IMR-90 (cell line): ENCODE results near the gene DNPH1. TPM values are rescaled to one million over a fixed set of nuclear protein-coding genes. Genes with fewer than 3 reads are reported as not detected.

Source experiments
- ATAC-seq: fragments of 200-7000 bp; cut with Tn5 transposase; 2 replicates; pipeline ENCODE4 v1.9.1; 2020; ENCODE audit warnings: low read depth, mild to moderate bottlenecking, moderate library complexity
- BruUV-seq: library from RNA; stranded (reverse); fragments of 400-500 nt; replicated peaks from 2 replicates; lab custom pipeline; 2021; lab: Mats Ljungman, UMichigan
- CTCF ChIA-PET: fragments of 300-600 bp; formaldehyde crosslinking; extraction: SDS; loops from one replicate; lab custom pipeline; 2021; ENCODE audit warnings: antibody characterized with exemption; lab: Yijun Ruan, JAX
- POLR2A ChIA-PET: fragments of 300-600 bp; sonication (Branson Sonifier 250); formaldehyde crosslinking; loops from one replicate; lab custom pipeline; 2022; ENCODE audit warnings: antibody characterized with exemption; ENCODE audit not compliant: unreplicated experiment; lab: Charles Lee
- DNase-seq: peaks from one replicate; pipeline ENCODE4 v3.0.0; 2013
- H2AFZ ChIP-seq: replicated peaks from 2 replicates; pipeline ENCODE3; 2013; ENCODE audit warnings: low read length, mild to moderate bottlenecking; ENCODE audit not compliant: poor library complexity
- H2AK5ac ChIP-seq: 2 replicates; pipeline ENCODE4 v1.6.1; 2013; ENCODE audit warnings: low read depth, low read length, inconsistent platforms
- H2AK9ac ChIP-seq: replicated peaks from 2 replicates; pipeline ENCODE3; 2013; ENCODE audit warnings: mild to moderate bottlenecking, low read depth, low read length, moderate library complexity; ENCODE audit not compliant: poor library complexity
- H2BK120ac ChIP-seq: 2 replicates; pipeline ENCODE4 v1.6.1; 2013; ENCODE audit warnings: low read depth, low read length, inconsistent platforms
- H2BK15ac ChIP-seq: 3 replicates; pipeline ENCODE4 v1.6.1; 2013; ENCODE audit warnings: low read depth, low read length, inconsistent platforms
- H2BK20ac ChIP-seq: 2 replicates; pipeline ENCODE4 v1.6.1; 2013; ENCODE audit warnings: low read depth, mild to moderate bottlenecking, inconsistent platforms, low read length, moderate library complexity
- H2BK5ac ChIP-seq: 2 replicates; pipeline ENCODE4 v1.6.1; 2013; ENCODE audit warnings: mild to moderate bottlenecking, low read depth, low read length, inconsistent platforms; ENCODE audit not compliant: poor library complexity, severe bottlenecking
- H3K14ac ChIP-seq: replicated peaks from 2 replicates; pipeline ENCODE4 v1.6.1; 2013; ENCODE audit warnings: low read depth, low read length, inconsistent platforms
- H3K18ac ChIP-seq: 2 replicates; pipeline ENCODE4 v1.6.1; 2013; ENCODE audit warnings: low read depth, low read length, control low read depth
- H3K23ac ChIP-seq: 2 replicates; pipeline ENCODE4 v1.6.1; 2013; ENCODE audit warnings: low read depth, low read length, inconsistent platforms
- H3K27ac ChIP-seq: 2 replicates; pipeline ENCODE4 v1.5.1; 2013; ENCODE audit warnings: mild to moderate bottlenecking, control low read depth, low read length; ENCODE audit not compliant: insufficient read depth
- H3K27me3 ChIP-seq: 2 replicates; pipeline ENCODE4 v1.6.1; 2013; ENCODE audit warnings: low read length; ENCODE audit not compliant: control insufficient read depth, insufficient read depth
- H3K36me3 ChIP-seq: 2 replicates; pipeline ENCODE4 v1.6.1; 2013; ENCODE audit warnings: low read length, mixed read lengths; ENCODE audit not compliant: control insufficient read depth, insufficient read depth
- H3K4ac ChIP-seq: 2 replicates; pipeline ENCODE4 v1.6.1; 2013; ENCODE audit warnings: low read depth, low read length, inconsistent platforms
- H3K4me1 ChIP-seq: 2 replicates; pipeline ENCODE4 v1.6.1; 2013; ENCODE audit warnings: low read length, mixed read lengths; ENCODE audit not compliant: control insufficient read depth, insufficient read depth
- H3K4me2 ChIP-seq: 2 replicates; pipeline ENCODE4 v1.6.1; 2013; ENCODE audit warnings: low read depth, mild to moderate bottlenecking, control low read depth, low read length, moderate library complexity
- H3K4me3 ChIP-seq: 2 replicates; pipeline ENCODE4 v1.5.1; 2013; ENCODE audit warnings: low read depth, mild to moderate bottlenecking, control low read depth, low read length, moderate library complexity; ENCODE audit not compliant: insufficient read depth
- H3K56ac ChIP-seq: 2 replicates; pipeline ENCODE4 v1.6.1; 2013; ENCODE audit warnings: low read length, inconsistent platforms; ENCODE audit not compliant: insufficient read depth; ENCODE audit errors: extremely low read depth
- H3K79me1 ChIP-seq, 2 experiments: 2 replicates each; pipeline ENCODE4 v1.6.1; 2013; ENCODE audit warnings: low read length in 2 of 2, inconsistent platforms in 1 of 2, low read depth in 1 of 2
- H3K9ac ChIP-seq: 2 replicates; pipeline ENCODE4 v1.6.1; 2013; ENCODE audit warnings: low read depth, low read length, control low read depth
- H3K9me1 ChIP-seq: 2 replicates; pipeline ENCODE4 v1.6.1; 2013; ENCODE audit warnings: low read length, inconsistent platforms; ENCODE audit not compliant: insufficient read depth
- H3K9me3 ChIP-seq: 2 replicates; pipeline ENCODE4 v1.6.1; 2013; ENCODE audit warnings: low read length; ENCODE audit not compliant: control insufficient read depth, insufficient read depth
- H4K20me1 ChIP-seq: 2 replicates; pipeline ENCODE4 v1.6.1; 2013; ENCODE audit warnings: low read length, inconsistent platforms; ENCODE audit not compliant: insufficient read depth
- H4K5ac ChIP-seq: 2 replicates; pipeline ENCODE4 v1.6.1; 2013; ENCODE audit warnings: mild to moderate bottlenecking, low read depth, low read length, control low read depth
- H4K8ac ChIP-seq, 2 experiments: 2 replicates each; pipeline ENCODE4 v1.6.1; 2013; ENCODE audit warnings: low read depth in 2 of 2, low read length in 2 of 2, control low read depth in 1 of 2, inconsistent platforms in 1 of 2
- H4K91ac ChIP-seq: 2 replicates; pipeline ENCODE4 v1.6.1; 2013; ENCODE audit warnings: low read depth, low read length, inconsistent platforms; ENCODE audit not compliant: insufficient read depth
- BHLHE40 ChIP-seq: fragments of 150-350 bp; IDR thresholded peaks from 2 replicates; pipeline ENCODE4 v1.6.1; 2016; ENCODE audit warnings: mild to moderate bottlenecking, low read depth, low read length
- CHD1 ChIP-seq: IDR thresholded peaks from 2 replicates; pipeline ENCODE4 v1.6.1; 2012; ENCODE audit warnings: low read depth, low read length, improper control_type of control experiment
- ELK1 ChIP-seq: fragments of 150-350 bp; IDR thresholded peaks from 2 replicates; pipeline ENCODE4 v1.6.1; 2016; ENCODE audit warnings: low read depth, mild to moderate bottlenecking, low read length, moderate library complexity, borderline replicate concordance
- FOS ChIP-seq: fragments of 150-350 bp; IDR thresholded peaks from 2 replicates; pipeline ENCODE4 v1.6.1; 2016; ENCODE audit warnings: low read depth, low read length
- MAFK ChIP-seq: IDR thresholded peaks from 2 replicates; pipeline ENCODE4 v1.6.1; 2012; ENCODE audit warnings: low read depth, low read length, improper control_type of control experiment
- MXI1 ChIP-seq: IDR thresholded peaks from 2 replicates; pipeline ENCODE4 v1.6.1; 2012; ENCODE audit warnings: low read depth, mild to moderate bottlenecking, low read length, moderate library complexity, borderline replicate concordance
- NFE2L2 ChIP-seq: fragments of 150-350 bp; IDR thresholded peaks from 2 replicates; pipeline ENCODE4 v1.6.1; 2016; ENCODE audit warnings: low read depth, mild to moderate bottlenecking, low read length
- POLR2A ChIP-seq: IDR thresholded peaks from 2 replicates; pipeline ENCODE4 v1.6.1; 2012; ENCODE audit warnings: mild to moderate bottlenecking, low read depth, low read length
- RAD21 ChIP-seq: IDR thresholded peaks from 2 replicates; pipeline ENCODE4 v1.6.1; 2012; ENCODE audit warnings: low read length, improper control_type of control experiment
- RFX5 ChIP-seq: IDR thresholded peaks from 2 replicates; pipeline ENCODE4 v1.8.0; 2012; ENCODE audit warnings: low read depth, mild to moderate bottlenecking, low read length, moderate library complexity
- SMC3 ChIP-seq: fragments of 150-350 bp; IDR thresholded peaks from 2 replicates; pipeline ENCODE4 v1.6.1; 2016; ENCODE audit warnings: low read depth, mild to moderate bottlenecking, antibody characterized with exemption, low read length, moderate library complexity
- WGBS, 2 experiments: methylation state at CpG; one replicate each; pipeline versions ENCODE4 v1.1.5 to v1.1.7; 2013; ENCODE audit warnings: missing lambda C conversion rate in 2 of 2; ENCODE audit not compliant: insufficient read length in 1 of 2; ENCODE audit errors: extremely low coverage in 2 of 2; 5-methylcytosine and 5-hydroxymethylcytosine counted together
- dilution Hi-C: fragments of 300-500 bp; cut with HindIII; formaldehyde crosslinking; loops from one replicate; pipeline ENCODE4 v1.14.3; 2018; ENCODE audit warnings: low sequenced_read_pairs; ENCODE audit not compliant: unreplicated experiment
- in situ Hi-C: fragments of 300-500 bp; cut with MboI; formaldehyde crosslinking; loops from 3 replicates; pipeline ENCODE4 v1.14.3; 2019; ENCODE audit warnings: low sequenced_read_pairs, inconsistent platforms, mixed read lengths
- intact Hi-C: fragments of 100-400 bp; cut with micrococcal nuclease; formaldehyde crosslinking; loops from 2 replicates; pipeline ENCODE4 v1.10.0; 2022
- polyA plus RNA-seq, 3 experiments: library from polyadenylated mRNA; depleted of rRNA; stranded (reverse); fragments of >200 nt; gene quantifications; 2 replicates each; pipeline ENCODE4 v1.2.3, GENCODE V29; 2012; ENCODE audit warnings: low replicate concordance in 1 of 3
- total RNA-seq: library from RNA; depleted of rRNA; stranded (reverse); fragments of >200 nt; gene quantifications from 2 replicates; pipeline ENCODE4 v1.2.3, GENCODE V29; 2012
- TF ChIP-seq, protein P1 (sequence below): fragments of 150-350 bp; IDR thresholded peaks from 2 replicates; pipeline ENCODE4 v1.6.1; 2017; ENCODE audit warnings: mild to moderate bottlenecking, antibody characterized with exemption, low read length, low read depth

The DNPH1 gene
- total and polyA plus RNA-seq, 2 of the 4 experiments (the other 2 are of a cell fraction): 19.0 to 47.8 TPM

DNA sequence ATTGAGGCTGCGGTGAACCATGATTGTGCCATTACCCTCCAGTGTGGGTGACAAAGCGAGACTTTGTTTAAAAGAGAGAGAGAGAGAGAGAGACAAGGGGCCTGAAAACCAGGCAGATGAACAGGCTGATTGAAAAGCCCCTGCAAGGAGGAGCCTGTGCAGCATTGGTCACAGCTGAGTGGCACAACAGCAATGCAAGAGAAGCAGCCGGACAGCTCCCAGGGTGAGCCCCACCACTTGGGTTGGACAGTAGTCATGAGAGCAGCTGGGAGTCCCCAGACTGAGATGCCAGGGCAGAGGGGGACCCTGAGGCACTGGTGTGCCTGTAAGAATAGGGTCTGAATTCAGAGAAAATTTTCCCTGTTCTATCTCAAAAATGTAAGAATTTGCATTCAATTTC is 10.2 kb downstream of the DNPH1 start:
- H3K36me3 ChIP-seq: peaks cover 49% of the 10 kb centered on the region
- no peak overlapping the region for H2BK120ac ChIP-seq
- dilution Hi-C loops (no loop called here), intact Hi-C loops (no loop called here), in situ Hi-C loops (no loop called here)
- no peak overlapping the region for H4K91ac ChIP-seq
- no peak overlapping the region for H3K4me3 ChIP-seq
- H3K9me1 ChIP-seq: no peaks in the 10 kb centered on the region; the same call in 1 of the 2 replicates
- no peak for TF ChIP-seq MXI1
- no peak for TF ChIP-seq RAD21
- TF ChIP-seq SMC3: no peak
- TF ChIP-seq MAFK: no peak
- no peak for TF ChIP-seq FOS
- TF ChIP-seq, protein P1, sequence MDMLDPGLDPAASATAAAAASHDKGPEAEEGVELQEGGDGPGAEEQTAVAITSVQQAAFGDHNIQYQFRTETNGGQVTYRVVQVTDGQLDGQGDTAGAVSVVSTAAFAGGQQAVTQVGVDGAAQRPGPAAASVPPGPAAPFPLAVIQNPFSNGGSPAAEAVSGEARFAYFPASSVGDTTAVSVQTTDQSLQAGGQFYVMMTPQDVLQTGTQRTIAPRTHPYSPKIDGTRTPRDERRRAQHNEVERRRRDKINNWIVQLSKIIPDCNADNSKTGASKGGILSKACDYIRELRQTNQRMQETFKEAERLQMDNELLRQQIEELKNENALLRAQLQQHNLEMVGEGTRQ: no peak
- no peak for TF ChIP-seq POLR2A
- no peak for TF ChIP-seq CHD1
- TF ChIP-seq NFE2L2: no peak
- TF ChIP-seq BHLHE40: no peak
- TF ChIP-seq ELK1: no peak
- TF ChIP-seq RFX5: no peak
- no peak overlapping the region for H3K4ac ChIP-seq
- ChIA-PET CTCF (interaction anchor here (0.9 kb wide), 1 partner anchor 10 kb away, joined by 4 read pairs; the partner anchor contains the start of gene DNPH1), POLR2A (no interaction called here)
- no peaks in the 10 kb centered on the region for H3K79me1 ChIP-seq
- ATAC-seq (no peak), DNase-seq (no peak)
- no peak overlapping the region for H3K23ac ChIP-seq
- no peak overlapping the region for H2AK5ac ChIP-seq
- no peak overlapping the region for H3K27ac ChIP-seq
- no peak overlapping the region for H3K4me2 ChIP-seq
- no peak overlapping the region for H2AK9ac ChIP-seq
- H3K18ac ChIP-seq: no peak overlapping the region
- H2BK5ac ChIP-seq: no peak overlapping the region
- H4K8ac ChIP-seq: no peak overlapping the region
- no peak overlapping the region for H4K5ac ChIP-seq
- no peak overlapping the region for H3K14ac ChIP-seq
- H2AFZ ChIP-seq: no peak overlapping the region
- H3K56ac ChIP-seq: no peak overlapping the region
- no peaks in the 10 kb centered on the region for H4K20me1 ChIP-seq
- no peaks in the 10 kb centered on the region for H3K4me1 ChIP-seq
- H2BK20ac ChIP-seq: no peak overlapping the region
- BruUV-seq: no TSS peak
- H3K9me3 ChIP-seq: no peaks in the 10 kb centered on the region
- no peak overlapping the region for H3K9ac ChIP-seq
- no peak overlapping the region for H2BK15ac ChIP-seq
- H3K27me3 ChIP-seq: no peaks in the 10 kb centered on the region
- 94% methylated on average over 3 of the region's 3 CpGs; no CpG with 5 or more reads in 1 of the 2 experiments for WGBS, 2 experiments
